PFSK-1 (cell line): ENCODE measurements around the gene WFDC5.

ENCODE experiments used
- FOXP2 ChIP-seq: optimal IDR thresholded peaks from 2 replicates; pipeline ENCODE3; 2011; ENCODE audit warnings: borderline replicate concordance, control low read depth, inconsistent platforms; ENCODE audit not compliant: insufficient read depth; ENCODE audit errors: extremely low read length, extremely low read depth
- POLR2AphosphoS5 ChIP-seq: IDR thresholded peaks from 2 replicates; pipeline ENCODE4 v1.6.1; 2012; ENCODE audit warnings: low read depth, mild to moderate bottlenecking, control low read depth, low read length, moderate library complexity
- REST ChIP-seq, 2 experiments: IDR thresholded peaks; 2 replicates each; pipeline versions ENCODE4 v1.6.1 to v1.8.0; 2011 to 2012; ENCODE audit warnings: low read depth in 2 of 2, low read length in 2 of 2, control low read depth in 1 of 2, inconsistent platforms in 1 of 2, mild to moderate bottlenecking in 1 of 2, moderate library complexity in 1 of 2; ENCODE audit not compliant: insufficient read depth in 1 of 2
- SIN3A ChIP-seq: IDR thresholded peaks from 2 replicates; pipeline ENCODE4 v1.6.1; 2012; ENCODE audit warnings: mild to moderate bottlenecking, low read length, moderate library complexity, borderline replicate concordance; ENCODE audit not compliant: insufficient read depth
- TAF1 ChIP-seq: IDR thresholded peaks from 2 replicates; pipeline ENCODE4 v1.6.1; 2012; ENCODE audit warnings: low read length, control low read depth, borderline replicate concordance; ENCODE audit not compliant: insufficient read depth

WFDC5 gene

GRCh38 chr20:45138561-45139300 lies 23.8 kb upstream of the WFDC5 start:
- TF ChIP-seq FOXP2 (no peak), SIN3A (no peak), TAF1 (no peak), REST (IDR thresholded peaks at IDR 0.05; ENCODE audit: insufficient read depth in 1 of 2, low read depth in 2 of 2, low read length in 2 of 2) (no peak), POLR2AphosphoS5 (no peak)

GRCh38 chr20:45136911-45137310 lies 21.9 kb upstream of the WFDC5 start:
- no peak for TF ChIP-seq TAF1
- no peak for TF ChIP-seq SIN3A
- no peak for TF ChIP-seq REST (IDR thresholded peaks at IDR 0.05; ENCODE audit: insufficient read depth in 1 of 2, low read depth in 2 of 2, low read length in 2 of 2)
- no peak for TF ChIP-seq POLR2AphosphoS5
- TF ChIP-seq FOXP2: no peak

- TF ChIP-seq FOXP2 (no peak), REST (IDR thresholded peaks at IDR 0.05; ENCODE audit: insufficient read depth in 1 of 2, low read depth in 2 of 2, low read length in 2 of 2) (no peak), SIN3A (no peak), POLR2AphosphoS5 (no peak), TAF1 (no peak)
Observed at GRCh38 chr20:45128099-45128498, 13.1 kb upstream of the WFDC5 start.

- TF ChIP-seq SIN3A (no peak), POLR2AphosphoS5 (no peak), FOXP2 (no peak), TAF1 (no peak), REST (IDR thresholded peaks at IDR 0.05; ENCODE audit: insufficient read depth in 1 of 2, low read depth in 2 of 2, low read length in 2 of 2) (no peak)
Observed at GRCh38 chr20:45124365-45124764, 9.4 kb upstream of the WFDC5 start, which contains the start of gene WFDC12. TSS of gene WFDC12 (minus strand) at chr20:45124465. CDS start at chr20:45124447, 18 bp downstream.
